ENCODE measurements around the gene LORICRIN. TPM values are rescaled to one million over a fixed set of nuclear protein-coding genes. Genes with fewer than 3 reads are reported as not detected.

The LORICRIN gene
- total and polyA plus RNA-seq, 4 donors = not detected

DNA sequence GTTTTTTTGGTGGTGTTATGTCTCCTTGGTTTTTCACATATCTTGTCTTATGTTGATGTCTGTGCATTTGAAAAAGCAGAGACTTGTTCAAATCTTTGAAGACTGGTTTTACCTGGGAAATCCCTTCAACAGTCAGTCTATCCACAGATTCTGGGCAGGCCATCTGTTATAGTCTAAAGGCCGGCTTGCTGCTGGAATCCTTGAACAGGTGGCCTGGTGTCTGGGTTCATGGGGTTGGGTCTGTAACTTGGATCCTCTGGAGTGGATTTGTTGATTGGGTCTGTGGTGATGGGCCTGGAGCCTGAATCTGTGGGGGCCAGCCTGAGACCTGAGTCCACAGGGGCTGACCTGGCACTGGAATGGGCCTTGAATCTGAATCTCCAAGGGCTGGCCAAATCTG lies 12.2 kb downstream of the LORICRIN start:
- TF ChIP-seq JUND (IDR thresholded peaks at IDR 0.05) = no peak
- TF ChIP-seq YY1 (IDR thresholded peaks at IDR 0.05) = no peak
- TF ChIP-seq HNF4G (IDR thresholded peaks at IDR 0.05) = no peak
- no peak for TF ChIP-seq SP1 (IDR thresholded peaks at IDR 0.05)
- TF ChIP-seq, protein P1, sequence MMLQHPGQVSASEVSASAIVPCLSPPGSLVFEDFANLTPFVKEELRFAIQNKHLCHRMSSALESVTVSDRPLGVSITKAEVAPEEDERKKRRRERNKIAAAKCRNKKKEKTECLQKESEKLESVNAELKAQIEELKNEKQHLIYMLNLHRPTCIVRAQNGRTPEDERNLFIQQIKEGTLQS (IDR thresholded peaks at IDR 0.05) = no peak
- no peak for TF ChIP-seq FOXA2 (IDR thresholded peaks at IDR 0.05)
- TF ChIP-seq EGR1 (IDR thresholded peaks at IDR 0.05; ENCODE audit: low read depth in 2 of 2) = no peak
- TF ChIP-seq TAF1 (conservative IDR thresholded peaks at IDR 0.05) = no peak
- TF ChIP-seq, protein P2, sequence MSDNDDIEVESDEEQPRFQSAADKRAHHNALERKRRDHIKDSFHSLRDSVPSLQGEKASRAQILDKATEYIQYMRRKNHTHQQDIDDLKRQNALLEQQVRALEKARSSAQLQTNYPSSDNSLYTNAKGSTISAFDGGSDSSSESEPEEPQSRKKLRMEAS (IDR thresholded peaks at IDR 0.05) = no peak
- TF ChIP-seq, protein P3, sequence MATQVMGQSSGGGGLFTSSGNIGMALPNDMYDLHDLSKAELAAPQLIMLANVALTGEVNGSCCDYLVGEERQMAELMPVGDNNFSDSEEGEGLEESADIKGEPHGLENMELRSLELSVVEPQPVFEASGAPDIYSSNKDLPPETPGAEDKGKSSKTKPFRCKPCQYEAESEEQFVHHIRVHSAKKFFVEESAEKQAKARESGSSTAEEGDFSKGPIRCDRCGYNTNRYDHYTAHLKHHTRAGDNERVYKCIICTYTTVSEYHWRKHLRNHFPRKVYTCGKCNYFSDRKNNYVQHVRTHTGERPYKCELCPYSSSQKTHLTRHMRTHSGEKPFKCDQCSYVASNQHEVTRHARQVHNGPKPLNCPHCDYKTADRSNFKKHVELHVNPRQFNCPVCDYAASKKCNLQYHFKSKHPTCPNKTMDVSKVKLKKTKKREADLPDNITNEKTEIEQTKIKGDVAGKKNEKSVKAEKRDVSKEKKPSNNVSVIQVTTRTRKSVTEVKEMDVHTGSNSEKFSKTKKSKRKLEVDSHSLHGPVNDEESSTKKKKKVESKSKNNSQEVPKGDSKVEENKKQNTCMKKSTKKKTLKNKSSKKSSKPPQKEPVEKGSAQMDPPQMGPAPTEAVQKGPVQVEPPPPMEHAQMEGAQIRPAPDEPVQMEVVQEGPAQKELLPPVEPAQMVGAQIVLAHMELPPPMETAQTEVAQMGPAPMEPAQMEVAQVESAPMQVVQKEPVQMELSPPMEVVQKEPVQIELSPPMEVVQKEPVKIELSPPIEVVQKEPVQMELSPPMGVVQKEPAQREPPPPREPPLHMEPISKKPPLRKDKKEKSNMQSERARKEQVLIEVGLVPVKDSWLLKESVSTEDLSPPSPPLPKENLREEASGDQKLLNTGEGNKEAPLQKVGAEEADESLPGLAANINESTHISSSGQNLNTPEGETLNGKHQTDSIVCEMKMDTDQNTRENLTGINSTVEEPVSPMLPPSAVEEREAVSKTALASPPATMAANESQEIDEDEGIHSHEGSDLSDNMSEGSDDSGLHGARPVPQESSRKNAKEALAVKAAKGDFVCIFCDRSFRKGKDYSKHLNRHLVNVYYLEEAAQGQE (IDR thresholded peaks at IDR 0.05) = no peak
- TF ChIP-seq GABPA (IDR thresholded peaks at IDR 0.05 in 1 of 2, conservative IDR thresholded peaks at IDR 0.05 in 1 of 2) = no peak
- TF ChIP-seq, protein P4, sequence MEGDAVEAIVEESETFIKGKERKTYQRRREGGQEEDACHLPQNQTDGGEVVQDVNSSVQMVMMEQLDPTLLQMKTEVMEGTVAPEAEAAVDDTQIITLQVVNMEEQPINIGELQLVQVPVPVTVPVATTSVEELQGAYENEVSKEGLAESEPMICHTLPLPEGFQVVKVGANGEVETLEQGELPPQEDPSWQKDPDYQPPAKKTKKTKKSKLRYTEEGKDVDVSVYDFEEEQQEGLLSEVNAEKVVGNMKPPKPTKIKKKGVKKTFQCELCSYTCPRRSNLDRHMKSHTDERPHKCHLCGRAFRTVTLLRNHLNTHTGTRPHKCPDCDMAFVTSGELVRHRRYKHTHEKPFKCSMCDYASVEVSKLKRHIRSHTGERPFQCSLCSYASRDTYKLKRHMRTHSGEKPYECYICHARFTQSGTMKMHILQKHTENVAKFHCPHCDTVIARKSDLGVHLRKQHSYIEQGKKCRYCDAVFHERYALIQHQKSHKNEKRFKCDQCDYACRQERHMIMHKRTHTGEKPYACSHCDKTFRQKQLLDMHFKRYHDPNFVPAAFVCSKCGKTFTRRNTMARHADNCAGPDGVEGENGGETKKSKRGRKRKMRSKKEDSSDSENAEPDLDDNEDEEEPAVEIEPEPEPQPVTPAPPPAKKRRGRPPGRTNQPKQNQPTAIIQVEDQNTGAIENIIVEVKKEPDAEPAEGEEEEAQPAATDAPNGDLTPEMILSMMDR (IDR thresholded peaks at IDR 0.05; ENCODE audit: low read depth, low read length, missing input control) = no peak
- TF ChIP-seq HNF4A (conservative IDR thresholded peaks at IDR 0.05) = no peak
- no peak for TF ChIP-seq RAD21 (IDR thresholded peaks at IDR 0.05)
- TF ChIP-seq, protein P5, sequence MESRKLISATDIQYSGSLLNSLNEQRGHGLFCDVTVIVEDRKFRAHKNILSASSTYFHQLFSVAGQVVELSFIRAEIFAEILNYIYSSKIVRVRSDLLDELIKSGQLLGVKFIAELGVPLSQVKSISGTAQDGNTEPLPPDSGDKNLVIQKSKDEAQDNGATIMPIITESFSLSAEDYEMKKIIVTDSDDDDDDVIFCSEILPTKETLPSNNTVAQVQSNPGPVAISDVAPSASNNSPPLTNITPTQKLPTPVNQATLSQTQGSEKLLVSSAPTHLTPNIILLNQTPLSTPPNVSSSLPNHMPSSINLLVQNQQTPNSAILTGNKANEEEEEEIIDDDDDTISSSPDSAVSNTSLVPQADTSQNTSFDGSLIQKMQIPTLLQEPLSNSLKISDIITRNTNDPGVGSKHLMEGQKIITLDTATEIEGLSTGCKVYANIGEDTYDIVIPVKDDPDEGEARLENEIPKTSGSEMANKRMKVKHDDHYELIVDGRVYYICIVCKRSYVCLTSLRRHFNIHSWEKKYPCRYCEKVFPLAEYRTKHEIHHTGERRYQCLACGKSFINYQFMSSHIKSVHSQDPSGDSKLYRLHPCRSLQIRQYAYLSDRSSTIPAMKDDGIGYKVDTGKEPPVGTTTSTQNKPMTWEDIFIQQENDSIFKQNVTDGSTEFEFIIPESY (IDR thresholded peaks at IDR 0.05) = no peak
- no peak for TF ChIP-seq RXRA (IDR thresholded peaks at IDR 0.05)
- no peaks in the 10 kb centered on the region for H3K4me1 ChIP-seq (ENCODE audit: control insufficient read depth in 4 of 4, insufficient read depth in 4 of 4, low read length in 3 of 4)
- no peak overlapping the region for H3K9ac ChIP-seq (ENCODE audit: low read depth in 1 of 2, low read length in 2 of 2)
- no peak for DNase-seq (ENCODE audit: low spot score)
- no peak overlapping the region for H3K4me3 ChIP-seq (ENCODE audit: low read depth in 1 of 3, low read length in 3 of 3)
- H3K9me3 ChIP-seq (ENCODE audit: control insufficient read depth in 4 of 4, low read length in 3 of 4) = no peaks in the 10 kb centered on the region
- H3K36me3 ChIP-seq (ENCODE audit: control insufficient read depth in 4 of 4, insufficient read depth in 3 of 4, low read depth in 1 of 4, low read length in 3 of 4) = no peaks in the 10 kb centered on the region
- H3K27ac ChIP-seq (ENCODE audit: low read depth in 1 of 2, low read length in 2 of 2) = no peak overlapping the region
- H3K27me3 ChIP-seq (ENCODE audit: control insufficient read depth in 4 of 4, insufficient read depth in 4 of 4, low read length in 3 of 4) = no peaks in the 10 kb centered on the region
- WGBS = 94% methylated on average over 1 of the region's 1 CpG

DNA sequence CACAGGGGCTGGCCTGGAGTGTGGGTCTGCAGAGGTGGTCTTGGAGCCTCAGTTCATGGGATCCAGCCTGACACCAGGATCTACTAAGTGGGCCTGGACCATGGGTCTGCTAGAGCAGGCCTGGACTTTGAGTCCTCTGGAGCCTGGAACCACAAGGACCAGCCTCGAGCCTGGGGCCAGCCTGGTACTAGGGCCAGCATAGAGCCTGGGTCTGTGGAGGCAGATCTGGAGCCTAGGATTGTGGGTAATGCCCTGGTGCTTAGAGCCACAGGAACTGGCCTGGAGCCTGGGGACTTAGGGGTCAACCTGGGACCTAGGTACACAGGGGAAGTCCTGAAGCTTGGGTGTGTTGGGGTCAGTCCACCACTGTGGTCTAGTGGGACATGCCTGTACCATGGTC lies 12.7 kb downstream of the LORICRIN start:
- Histone ChIP-seq H3K27ac (ENCODE audit: low read depth in 1 of 2, low read length in 2 of 2) (no peak overlapping the region), H3K4me3 (ENCODE audit: low read depth in 1 of 3, low read length in 3 of 3) (no peak overlapping the region), H3K36me3 (ENCODE audit: control insufficient read depth in 4 of 4, insufficient read depth in 3 of 4, low read depth in 1 of 4, low read length in 3 of 4) (no peaks in the 10 kb centered on the region), H3K9me3 (ENCODE audit: control insufficient read depth in 4 of 4, low read length in 3 of 4) (no peaks in the 10 kb centered on the region), H3K9ac (ENCODE audit: low read depth in 1 of 2, low read length in 2 of 2) (no peak overlapping the region), H3K27me3 (ENCODE audit: control insufficient read depth in 4 of 4, insufficient read depth in 4 of 4, low read length in 3 of 4) (no peaks in the 10 kb centered on the region), H3K4me1 (ENCODE audit: control insufficient read depth in 4 of 4, insufficient read depth in 4 of 4, low read length in 3 of 4) (no peaks in the 10 kb centered on the region)
- 89% methylated on average over 1 of the region's 1 CpG for WGBS
- DNase-seq (ENCODE audit: low spot score) = no peak
- TF ChIP-seq, protein P5 (IDR thresholded peaks at IDR 0.05) = no peak
- TF ChIP-seq JUND (IDR thresholded peaks at IDR 0.05) (no peak), YY1 (IDR thresholded peaks at IDR 0.05) (no peak), TAF1 (conservative IDR thresholded peaks at IDR 0.05) (no peak), HNF4G (IDR thresholded peaks at IDR 0.05) (no peak), EGR1 (IDR thresholded peaks at IDR 0.05; ENCODE audit: low read depth in 2 of 2) (no peak), RXRA (IDR thresholded peaks at IDR 0.05) (no peak), FOXA2 (IDR thresholded peaks at IDR 0.05) (no peak)
- TF ChIP-seq, protein P3 (IDR thresholded peaks at IDR 0.05) = no peak
- TF ChIP-seq, protein P1 (IDR thresholded peaks at IDR 0.05) = no peak
